ENCODE measurements around the gene JSRP1.
"Not testable (repeated sequence)": the region's sequence is repeated elsewhere in the genome, so short reads cannot be mapped to it uniquely, and the experiment has no call there.

The JSRP1 gene

GRCh38 chr19:2282062-2282861 lies 26.0 kb upstream of the JSRP1 start, which contains the start of gene PEAK3:
TSS of gene PEAK3 (minus strand) at chr19:2282175. CDS start at chr19:2280931, 1,244 bp downstream.
- no peak for DNase-seq (ENCODE audit: low read depth)

GRCh38 chr19:2281265-2282061 lies 25.2 kb upstream of the JSRP1 start:
- not testable (repeated sequence) for DNase-seq (ENCODE audit: low read depth)

- DNase-seq (ENCODE audit: low read depth): no peak
Measured at GRCh38 chr19:2280633-2281264, 24.5 kb upstream of the JSRP1 start.

- no peak for DNase-seq (ENCODE audit: low read depth)
Measured at GRCh38 chr19:2278459-2279158, 22.4 kb upstream of the JSRP1 start.

- DNase-seq (ENCODE audit: low read depth): no peak
Measured at GRCh38 chr19:2277138-2277537, 20.9 kb upstream of the JSRP1 start.

- DNase-seq (ENCODE audit: low read depth): no peak
Measured at GRCh38 chr19:2276429-2276986, 20.3 kb upstream of the JSRP1 start.

- no peak for DNase-seq (ENCODE audit: low read depth)
Measured at GRCh38 chr19:2275588-2276428, 19.6 kb upstream of the JSRP1 start.

GRCh38 chr19:2274931-2275535 lies 18.8 kb upstream of the JSRP1 start:
- DNase-seq (ENCODE audit: low read depth): no peak

- DNase-seq (ENCODE audit: low read depth): no peak
Measured at GRCh38 chr19:2274185-2274711, 18.0 kb upstream of the JSRP1 start.

- DNase-seq (ENCODE audit: low read depth): peak; percentile 64
Measured at GRCh38 chr19:2273356-2274184, 17.4 kb upstream of the JSRP1 start.

GRCh38 chr19:2271234-2272103 lies 15.3 kb upstream of the JSRP1 start:
- no peak for DNase-seq (ENCODE audit: low read depth)

- DNase-seq (ENCODE audit: low read depth): peak; percentile 62
Measured at GRCh38 chr19:2270423-2271233, 14.4 kb upstream of the JSRP1 start.

- DNase-seq (ENCODE audit: low read depth): no peak
Measured at GRCh38 chr19:2270157-2270422, 13.9 kb upstream of the JSRP1 start.

- peak; percentile 99 for DNase-seq (ENCODE audit: low read depth)
Measured at GRCh38 chr19:2269244-2270156, 13.3 kb upstream of the JSRP1 start.

- DNase-seq (ENCODE audit: low read depth): no peak
Measured at GRCh38 chr19:2268861-2269243, 12.6 kb upstream of the JSRP1 start.

- DNase-seq (ENCODE audit: low read depth): no peak
Measured at GRCh38 chr19:2268480-2268830, 12.2 kb upstream of the JSRP1 start.

Data from T follicular helper cell (primary cell).